ENCODE data around the gene TPT1. TPM values are rescaled to one million over a fixed set of nuclear protein-coding genes. Genes with fewer than 3 reads are reported as not detected.

Gene TPT1
- total and polyA plus RNA-seq, 4 donors = 2,791 to 8,629 (median 4,381) TPM

- Histone ChIP-seq H3K9ac (ENCODE audit: insufficient read depth in 1 of 2, low read length in 2 of 2) (no peak overlapping the region), H3K9me3 (ENCODE audit: control insufficient read depth in 4 of 4, insufficient read depth in 3 of 4, low read length in 3 of 4) (no peaks in the 10 kb centered on the region), H3K4me1 (ENCODE audit: control insufficient read depth in 5 of 5, insufficient read depth in 5 of 5, low read length in 5 of 5) (no peaks in the 10 kb centered on the region), H3K27me3 (ENCODE audit: control insufficient read depth in 3 of 3, insufficient read depth in 3 of 3, low read length in 2 of 3) (no peaks in the 10 kb centered on the region), H3K4me3 (no peak overlapping the region), H3K27ac (ENCODE audit: low read depth in 1 of 2, low read length in 1 of 2) (no peak overlapping the region), H3K36me3 (ENCODE audit: control insufficient read depth in 4 of 4, insufficient read depth in 4 of 4, low read length in 4 of 4) (peaks cover 0 to 3% (median 2%) of the 10 kb centered on the region in 4 donors)
- DNase-seq = no peak
- TF ChIP-seq, protein P1, sequence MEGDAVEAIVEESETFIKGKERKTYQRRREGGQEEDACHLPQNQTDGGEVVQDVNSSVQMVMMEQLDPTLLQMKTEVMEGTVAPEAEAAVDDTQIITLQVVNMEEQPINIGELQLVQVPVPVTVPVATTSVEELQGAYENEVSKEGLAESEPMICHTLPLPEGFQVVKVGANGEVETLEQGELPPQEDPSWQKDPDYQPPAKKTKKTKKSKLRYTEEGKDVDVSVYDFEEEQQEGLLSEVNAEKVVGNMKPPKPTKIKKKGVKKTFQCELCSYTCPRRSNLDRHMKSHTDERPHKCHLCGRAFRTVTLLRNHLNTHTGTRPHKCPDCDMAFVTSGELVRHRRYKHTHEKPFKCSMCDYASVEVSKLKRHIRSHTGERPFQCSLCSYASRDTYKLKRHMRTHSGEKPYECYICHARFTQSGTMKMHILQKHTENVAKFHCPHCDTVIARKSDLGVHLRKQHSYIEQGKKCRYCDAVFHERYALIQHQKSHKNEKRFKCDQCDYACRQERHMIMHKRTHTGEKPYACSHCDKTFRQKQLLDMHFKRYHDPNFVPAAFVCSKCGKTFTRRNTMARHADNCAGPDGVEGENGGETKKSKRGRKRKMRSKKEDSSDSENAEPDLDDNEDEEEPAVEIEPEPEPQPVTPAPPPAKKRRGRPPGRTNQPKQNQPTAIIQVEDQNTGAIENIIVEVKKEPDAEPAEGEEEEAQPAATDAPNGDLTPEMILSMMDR (IDR thresholded peaks at IDR 0.05; ENCODE audit: control extremely low read depth, extremely low read depth) = no peak
- 80 to 89% methylated on average over 3 of the region's 3 CpGs for WGBS, 2 donors
- ATAC-seq (ENCODE audit: insufficient read depth, low FRiP score) = no peak
Measured at GRCh38 chr13:45289936-45290563, 50.9 kb downstream of the TPT1 start.

Small RNA genes within 50 kb of the gene (small RNA-seq; reads per million reads assigned to genes)
- gene SNORA31 (ENCODE audit: low replicate concordance) = 9.2 reads per million, percentile 96 among the genes with 10 or more reads in this experiment

Other genes starting within 250 kb of the TPT1 start
- gene GTF2F2, start 220.7 kb downstream of the TPT1 start, total RNA-seq = 10 to 100 TPM; 14.4 to 21.3 TPM
- gene GTF2F2, start 220.7 kb downstream of the TPT1 start, polyA plus RNA-seq = 10 to 100 TPM; 13.7 to 14.3 TPM
- not detected for gene KCTD4, start 140.1 kb downstream of the TPT1 start, total RNA-seq
- not detected for gene KCTD4, start 140.1 kb downstream of the TPT1 start, polyA plus RNA-seq
- gene SLC25A30, start 77.2 kb upstream of the TPT1 start, total RNA-seq = 10 to 100 TPM; 13.0 to 24.3 TPM
- 1 to 10 TPM; 7.3 to 7.4 TPM for gene SLC25A30, start 77.2 kb upstream of the TPT1 start, polyA plus RNA-seq
- gene COG3, start 123.8 kb upstream of the TPT1 start, total RNA-seq = 10 to 100 TPM; 26.3 to 66.7 TPM
- gene COG3, start 123.8 kb upstream of the TPT1 start, polyA plus RNA-seq = 10 to 100 TPM; 14.7 to 18.6 TPM

Data from lung (tissue), 13 donors.